ENCODE measurements around the gene UGP2. TPM values are rescaled to one million over a fixed set of nuclear protein-coding genes. Genes with fewer than 3 reads are reported as not detected.

Gene UGP2
- total and polyA plus RNA-seq, 10 of the 15 experiments (the other 5 are each of a cell fraction or from before 2014, with no cell fraction given): 40.8 to 98.3 (median 76.1) TPM

DNA sequence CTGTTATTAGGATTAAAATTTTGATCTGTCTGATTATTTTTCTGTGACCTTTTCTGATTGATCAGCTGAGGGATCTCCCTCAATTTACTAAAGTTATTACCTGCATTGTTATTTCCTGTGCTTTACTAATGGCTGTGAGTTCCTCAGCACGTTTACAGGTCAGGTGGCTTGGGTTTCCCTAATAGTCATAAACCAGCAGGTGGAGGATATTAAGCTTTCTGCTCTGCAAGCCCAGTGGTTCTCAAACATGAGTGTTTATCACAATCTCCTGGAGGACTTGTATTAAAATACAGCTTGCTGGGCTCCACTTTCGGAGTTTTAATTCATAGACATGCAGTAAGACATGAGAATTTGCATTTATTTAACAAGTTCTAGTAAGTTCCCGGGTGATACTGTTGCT lies 22.4 kb upstream of the UGP2 start (continued):
- TF ChIP-seq, protein P1, sequence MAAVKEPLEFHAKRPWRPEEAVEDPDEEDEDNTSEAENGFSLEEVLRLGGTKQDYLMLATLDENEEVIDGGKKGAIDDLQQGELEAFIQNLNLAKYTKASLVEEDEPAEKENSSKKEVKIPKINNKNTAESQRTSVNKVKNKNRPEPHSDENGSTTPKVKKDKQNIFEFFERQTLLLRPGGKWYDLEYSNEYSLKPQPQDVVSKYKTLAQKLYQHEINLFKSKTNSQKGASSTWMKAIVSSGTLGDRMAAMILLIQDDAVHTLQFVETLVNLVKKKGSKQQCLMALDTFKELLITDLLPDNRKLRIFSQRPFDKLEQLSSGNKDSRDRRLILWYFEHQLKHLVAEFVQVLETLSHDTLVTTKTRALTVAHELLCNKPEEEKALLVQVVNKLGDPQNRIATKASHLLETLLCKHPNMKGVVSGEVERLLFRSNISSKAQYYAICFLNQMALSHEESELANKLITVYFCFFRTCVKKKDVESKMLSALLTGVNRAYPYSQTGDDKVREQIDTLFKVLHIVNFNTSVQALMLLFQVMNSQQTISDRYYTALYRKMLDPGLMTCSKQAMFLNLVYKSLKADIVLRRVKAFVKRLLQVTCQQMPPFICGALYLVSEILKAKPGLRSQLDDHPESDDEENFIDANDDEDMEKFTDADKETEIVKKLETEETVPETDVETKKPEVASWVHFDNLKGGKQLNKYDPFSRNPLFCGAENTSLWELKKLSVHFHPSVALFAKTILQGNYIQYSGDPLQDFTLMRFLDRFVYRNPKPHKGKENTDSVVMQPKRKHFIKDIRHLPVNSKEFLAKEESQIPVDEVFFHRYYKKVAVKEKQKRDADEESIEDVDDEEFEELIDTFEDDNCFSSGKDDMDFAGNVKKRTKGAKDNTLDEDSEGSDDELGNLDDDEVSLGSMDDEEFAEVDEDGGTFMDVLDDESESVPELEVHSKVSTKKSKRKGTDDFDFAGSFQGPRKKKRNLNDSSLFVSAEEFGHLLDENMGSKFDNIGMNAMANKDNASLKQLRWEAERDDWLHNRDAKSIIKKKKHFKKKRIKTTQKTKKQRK (IDR thresholded peaks at IDR 0.05; ENCODE audit: low read depth, low read length): no peak
- TF ChIP-seq RAD51 (IDR thresholded peaks at IDR 0.05) (no peak), TAF1 (IDR thresholded peaks at IDR 0.05; ENCODE audit: borderline replicate concordance, low read depth, low read length) (no peak), ZNF24 (IDR thresholded peaks at IDR 0.05) (no peak), LARP7 (IDR thresholded peaks at IDR 0.05) (no peak)

DNA sequence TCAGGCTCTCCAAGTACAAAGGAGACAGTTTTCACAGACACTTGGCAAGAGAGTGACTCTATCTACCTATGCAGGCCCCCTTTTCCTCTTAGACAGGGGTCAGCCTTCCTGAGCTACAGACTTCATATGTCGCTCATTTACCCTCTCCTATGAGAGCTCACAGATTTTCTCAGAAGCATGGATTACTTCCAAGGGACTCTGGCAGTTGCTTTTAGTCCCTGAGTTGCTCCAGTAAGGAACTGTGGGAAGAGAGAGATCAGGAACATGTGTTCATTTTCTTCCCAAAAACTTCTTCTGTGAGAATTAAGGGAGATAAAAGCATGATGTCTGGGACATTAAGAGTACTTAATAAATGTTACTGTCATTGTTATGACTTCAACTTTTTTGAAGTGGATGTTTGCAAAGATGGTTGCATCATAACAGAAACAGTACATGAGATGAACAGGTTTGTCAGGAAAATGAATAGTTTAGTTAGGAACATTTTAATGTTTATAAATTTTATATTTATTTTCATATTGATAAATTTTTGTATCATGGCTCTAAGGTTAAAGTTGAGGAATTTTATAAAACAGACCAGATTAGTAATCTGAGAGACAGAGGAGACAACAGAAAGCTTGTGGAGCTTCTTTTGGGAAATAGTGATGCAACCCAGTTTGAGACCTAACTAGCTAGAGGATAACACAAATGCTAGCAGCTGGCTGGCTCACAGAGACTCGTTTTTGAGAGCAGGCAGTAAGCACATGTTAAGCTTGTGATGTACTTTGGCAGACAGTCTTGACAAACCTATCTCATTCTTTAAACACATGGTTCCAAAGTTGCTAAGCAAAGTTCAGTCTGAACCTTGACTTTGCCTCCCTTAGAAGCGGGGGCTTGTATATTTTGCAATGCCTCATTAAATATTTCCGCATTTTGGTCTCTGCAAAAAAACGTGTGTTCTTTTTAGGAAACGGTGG lies 21.7 kb upstream of the UGP2 start:
- H3K36me3 ChIP-seq (ENCODE audit: control insufficient read depth in 2 of 2, insufficient read depth in 2 of 2, low read length in 1 of 2): no peaks in the 10 kb centered on the region
- no peak overlapping the region for H2AFZ ChIP-seq (ENCODE audit: control insufficient read depth, low read depth, low read length)
- H3K79me2 ChIP-seq (ENCODE audit: control insufficient read depth, insufficient read depth, low read length): no peaks in the 10 kb centered on the region
- ATAC-seq: no peak
- ChIA-PET SMC1A (ENCODE audit: uncharacterized antibody, unreplicated experiment) (interaction anchor here (1.0 to 1.2 kb wide), 3 partner anchors 9 to 38 kb away, joined by 3 read pairs; no protein-coding TSS in a partner anchor), RAD21 (ENCODE audit: unreplicated experiment) (interaction anchor here (0.6 to 1.1 kb wide), 2 partner anchors 121 to 235 kb away, joined by 3 read pairs; no protein-coding TSS in a partner anchor), POLR2A (interaction anchor here (0.9 kb wide), 2 partner anchors 21 to 26 kb away, joined by 3 to 4 read pairs; partner anchors contain the start of gene UGP2), CTCF (interaction anchor here (0.5 to 1.6 kb wide), 3 partner anchors 17 to 121 kb away, joined by 3 to 5 read pairs (median 3); no protein-coding TSS in a partner anchor)
- no peak for FAIRE-seq
- intact Hi-C loops (cut with micrococcal nuclease; ENCODE audit: unreplicated experiment): no loop called here
- H3K27ac ChIP-seq (ENCODE audit: control insufficient read depth, insufficient read depth): no peak overlapping the region
- H3K9ac ChIP-seq (ENCODE audit: control insufficient read depth, insufficient read depth, low read length): no peak overlapping the region
- WGBS (ENCODE audit: insufficient coverage, insufficient replicate concordance, low lambda C conversion rate, missing lambda C conversion rate): 56% methylated on average over 6 of the region's 6 CpGs
- H3K4me2 ChIP-seq (ENCODE audit: control insufficient read depth, insufficient read depth): no peak overlapping the region
- BruUV-seq (replicated peaks): no TSS peak
- no peak for DNase-seq (ENCODE audit: low read depth, low spot score)
- H3K4me3 ChIP-seq: no peak overlapping the region
- no peaks in the 10 kb centered on the region for H3K9me3 ChIP-seq (replicated peaks; ENCODE audit: control insufficient read depth, insufficient read depth, low read length)
- in situ Hi-C loops (cut with MboI): no loop called here
- H3K4me1 ChIP-seq (ENCODE audit: control insufficient read depth, insufficient read depth, low read length): peaks cover 5% of the 10 kb centered on the region; the same call in 1 of the 2 replicates
- H3K27me3 ChIP-seq (replicated peaks in 1 of 2; ENCODE audit: control insufficient read depth in 2 of 2, insufficient read depth in 2 of 2, low read length in 1 of 2): no peaks in the 10 kb centered on the region
- H4K20me1 ChIP-seq (ENCODE audit: control insufficient read depth, insufficient read depth): no peaks in the 10 kb centered on the region
- no peak for TF ChIP-seq HDAC2 (IDR thresholded peaks at IDR 0.05)
- TF ChIP-seq EGR1 (IDR thresholded peaks at IDR 0.05; ENCODE audit: borderline replicate concordance in 1 of 2, low read depth in 2 of 2, low read length in 2 of 2): no peak
- no peak for TF ChIP-seq BRCA1 (IDR thresholded peaks at IDR 0.05; ENCODE audit: low read depth, low read length)
- TF ChIP-seq TBL1XR1 (IDR thresholded peaks at IDR 0.05; ENCODE audit: low read depth, low read length): no peak
- TF ChIP-seq SIX5 (IDR thresholded peaks at IDR 0.05; ENCODE audit: low read depth, low read length, severe bottlenecking): no peak
- no peak for TF ChIP-seq CBX5 (IDR thresholded peaks at IDR 0.05; ENCODE audit: low read depth)
- TF ChIP-seq, protein P2, sequence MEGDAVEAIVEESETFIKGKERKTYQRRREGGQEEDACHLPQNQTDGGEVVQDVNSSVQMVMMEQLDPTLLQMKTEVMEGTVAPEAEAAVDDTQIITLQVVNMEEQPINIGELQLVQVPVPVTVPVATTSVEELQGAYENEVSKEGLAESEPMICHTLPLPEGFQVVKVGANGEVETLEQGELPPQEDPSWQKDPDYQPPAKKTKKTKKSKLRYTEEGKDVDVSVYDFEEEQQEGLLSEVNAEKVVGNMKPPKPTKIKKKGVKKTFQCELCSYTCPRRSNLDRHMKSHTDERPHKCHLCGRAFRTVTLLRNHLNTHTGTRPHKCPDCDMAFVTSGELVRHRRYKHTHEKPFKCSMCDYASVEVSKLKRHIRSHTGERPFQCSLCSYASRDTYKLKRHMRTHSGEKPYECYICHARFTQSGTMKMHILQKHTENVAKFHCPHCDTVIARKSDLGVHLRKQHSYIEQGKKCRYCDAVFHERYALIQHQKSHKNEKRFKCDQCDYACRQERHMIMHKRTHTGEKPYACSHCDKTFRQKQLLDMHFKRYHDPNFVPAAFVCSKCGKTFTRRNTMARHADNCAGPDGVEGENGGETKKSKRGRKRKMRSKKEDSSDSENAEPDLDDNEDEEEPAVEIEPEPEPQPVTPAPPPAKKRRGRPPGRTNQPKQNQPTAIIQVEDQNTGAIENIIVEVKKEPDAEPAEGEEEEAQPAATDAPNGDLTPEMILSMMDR (IDR thresholded peaks at IDR 0.05 in 2 of 3, conservative IDR thresholded peaks at IDR 0.05 in 1 of 3; ENCODE audit: control insufficient read depth in 2 of 3, extremely low read depth in 1 of 3, insufficient read depth in 1 of 3, low read depth in 3 of 3, low read length in 3 of 3): no peak
- TF ChIP-seq, protein P3, sequence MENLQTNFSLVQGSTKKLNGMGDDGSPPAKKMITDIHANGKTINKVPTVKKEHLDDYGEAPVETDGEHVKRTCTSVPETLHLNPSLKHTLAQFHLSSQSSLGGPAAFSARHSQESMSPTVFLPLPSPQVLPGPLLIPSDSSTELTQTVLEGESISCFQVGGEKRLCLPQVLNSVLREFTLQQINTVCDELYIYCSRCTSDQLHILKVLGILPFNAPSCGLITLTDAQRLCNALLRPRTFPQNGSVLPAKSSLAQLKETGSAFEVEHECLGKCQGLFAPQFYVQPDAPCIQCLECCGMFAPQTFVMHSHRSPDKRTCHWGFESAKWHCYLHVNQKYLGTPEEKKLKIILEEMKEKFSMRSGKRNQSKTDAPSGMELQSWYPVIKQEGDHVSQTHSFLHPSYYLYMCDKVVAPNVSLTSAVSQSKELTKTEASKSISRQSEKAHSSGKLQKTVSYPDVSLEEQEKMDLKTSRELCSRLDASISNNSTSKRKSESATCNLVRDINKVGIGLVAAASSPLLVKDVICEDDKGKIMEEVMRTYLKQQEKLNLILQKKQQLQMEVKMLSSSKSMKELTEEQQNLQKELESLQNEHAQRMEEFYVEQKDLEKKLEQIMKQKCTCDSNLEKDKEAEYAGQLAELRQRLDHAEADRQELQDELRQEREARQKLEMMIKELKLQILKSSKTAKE (IDR thresholded peaks at IDR 0.05; ENCODE audit: low read depth, poor library complexity, severe bottlenecking): no peak
- no peak for TF ChIP-seq YBX1 (IDR thresholded peaks at IDR 0.05)
